ENCODE measurements around the gene EXOC3L2.
A peak's percentile ranks its signal among the peaks of the same experiment; 100 is the strongest.

The EXOC3L2 gene

DNA sequence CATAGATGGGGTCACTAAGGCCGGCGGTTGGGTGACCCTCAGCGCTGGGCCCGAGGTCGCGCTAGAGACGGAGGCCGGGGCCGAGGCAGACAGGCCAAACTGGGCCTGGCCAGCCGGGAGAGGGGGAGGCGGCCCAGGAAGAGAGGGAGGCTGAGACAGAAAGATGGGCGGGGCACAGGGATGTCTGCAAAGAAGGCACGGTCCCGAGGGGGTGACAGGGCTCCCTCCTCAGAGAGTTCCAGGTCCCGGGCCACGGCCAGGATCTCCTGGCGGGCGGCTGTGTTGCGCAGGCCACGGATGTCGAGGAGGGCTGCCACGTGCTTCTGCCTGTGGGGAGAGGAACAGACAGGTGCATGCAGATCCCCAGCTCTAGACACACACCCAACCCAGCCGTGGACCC is 32.2 kb downstream of the EXOC3L2 start:
- Mint-ChIP-seq H3K36me3 (ENCODE audit: low read depth) (no peaks in the 10 kb centered on the region), H3K9me3 (no peaks in the 10 kb centered on the region), H3K4me1 (peaks cover 20% of the 10 kb centered on the region), H3K4me3 (no peak overlapping the region), H3K27me3 (ENCODE audit: low read depth) (peaks cover 58% of the 10 kb centered on the region), H3K27ac (no peak overlapping the region)
- no peak for TF ChIP-seq CTCF (IDR thresholded peaks at IDR 0.05; ENCODE audit: unreplicated experiment in 3 of 3)

- H3K27ac Mint-ChIP-seq, result peak overlapping the region in 1 of 3 experiments; percentile 38
- peaks cover 46% of the 10 kb centered on the region for H3K27me3 Mint-ChIP-seq (ENCODE audit: low read depth)
- no peaks in the 10 kb centered on the region for H3K9me3 Mint-ChIP-seq
- peaks cover 17% of the 10 kb centered on the region for H3K4me1 Mint-ChIP-seq
- no peak for TF ChIP-seq CTCF (IDR thresholded peaks at IDR 0.05; ENCODE audit: unreplicated experiment in 3 of 3)
- H3K36me3 Mint-ChIP-seq (ENCODE audit: low read depth), result no peaks in the 10 kb centered on the region
- no peak overlapping the region for H3K4me3 Mint-ChIP-seq
These were observed 33.3 kb downstream of the EXOC3L2 start for GRCh38 chr19:45211751-45212381.

- Mint-ChIP-seq H3K4me1 (no peaks in the 10 kb centered on the region), H3K36me3 (ENCODE audit: low read depth) (no peaks in the 10 kb centered on the region), H3K9me3 (no peaks in the 10 kb centered on the region), H3K27ac (no peak overlapping the region), H3K27me3 (ENCODE audit: low read depth) (peaks cover 4% of the 10 kb centered on the region), H3K4me3 (no peak overlapping the region)
- TF ChIP-seq CTCF (IDR thresholded peaks at IDR 0.05; ENCODE audit: unreplicated experiment in 3 of 3), result no peak
These were observed 38.9 kb downstream of the EXOC3L2 start for GRCh38 chr19:45206328-45206727.

DNA sequence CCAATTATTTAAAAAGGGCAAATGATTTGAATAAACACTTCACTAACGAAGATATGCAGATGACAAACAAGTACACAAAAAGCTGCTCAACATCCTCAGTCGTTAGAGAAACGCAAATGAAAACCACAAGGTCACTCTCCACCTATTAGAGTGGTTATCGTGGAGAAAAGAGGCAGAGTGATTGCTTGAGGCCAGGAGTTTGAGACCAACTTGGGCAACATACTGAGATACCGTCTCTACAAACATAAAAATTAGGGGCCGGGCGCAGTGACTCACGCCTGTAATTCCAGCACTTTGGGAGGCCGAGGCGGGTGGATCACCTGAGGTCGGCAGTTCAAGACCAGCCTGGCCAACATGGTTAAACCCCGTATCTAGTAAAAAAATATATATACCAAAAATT is 39.4 kb downstream of the EXOC3L2 start:
- no peak for TF ChIP-seq CTCF (IDR thresholded peaks at IDR 0.05; ENCODE audit: unreplicated experiment in 3 of 3)
- Mint-ChIP-seq H3K27me3 (ENCODE audit: low read depth) (no peaks in the 10 kb centered on the region), H3K27ac (no peak overlapping the region), H3K4me3 (no peak overlapping the region), H3K9me3 (no peaks in the 10 kb centered on the region), H3K4me1 (no peaks in the 10 kb centered on the region), H3K36me3 (ENCODE audit: low read depth) (no peaks in the 10 kb centered on the region)

DNA sequence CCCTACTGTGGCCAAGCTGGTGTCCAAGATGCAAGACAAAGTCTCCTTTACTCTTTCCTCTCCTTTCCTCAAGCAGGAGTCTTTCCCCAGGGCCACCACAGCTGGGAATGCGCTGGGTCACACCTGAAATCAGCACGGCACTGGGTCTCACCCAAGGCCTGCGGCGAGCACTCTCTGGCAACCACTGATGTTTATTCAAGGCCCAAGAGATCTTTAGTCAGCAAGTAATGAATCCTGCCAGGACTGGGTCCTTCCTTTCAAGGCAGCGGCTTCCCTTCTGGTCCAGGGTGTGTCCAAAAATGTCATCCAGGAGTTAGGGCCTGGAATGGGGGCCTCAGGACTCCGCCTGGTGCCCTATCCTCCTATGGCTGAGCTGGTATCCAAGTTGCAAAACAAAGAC is 42.6 kb downstream of the EXOC3L2 start:
- H3K4me3 Mint-ChIP-seq, result no peak overlapping the region
- H3K36me3 Mint-ChIP-seq (ENCODE audit: low read depth), result no peaks in the 10 kb centered on the region
- no peak for TF ChIP-seq CTCF (IDR thresholded peaks at IDR 0.05; ENCODE audit: unreplicated experiment in 3 of 3)
- H3K27me3 Mint-ChIP-seq (ENCODE audit: low read depth), result peaks cover 4% of the 10 kb centered on the region
- no peaks in the 10 kb centered on the region for H3K9me3 Mint-ChIP-seq
- H3K27ac Mint-ChIP-seq, result no peak overlapping the region
- H3K4me1 Mint-ChIP-seq, result peaks cover 4% of the 10 kb centered on the region

DNA sequence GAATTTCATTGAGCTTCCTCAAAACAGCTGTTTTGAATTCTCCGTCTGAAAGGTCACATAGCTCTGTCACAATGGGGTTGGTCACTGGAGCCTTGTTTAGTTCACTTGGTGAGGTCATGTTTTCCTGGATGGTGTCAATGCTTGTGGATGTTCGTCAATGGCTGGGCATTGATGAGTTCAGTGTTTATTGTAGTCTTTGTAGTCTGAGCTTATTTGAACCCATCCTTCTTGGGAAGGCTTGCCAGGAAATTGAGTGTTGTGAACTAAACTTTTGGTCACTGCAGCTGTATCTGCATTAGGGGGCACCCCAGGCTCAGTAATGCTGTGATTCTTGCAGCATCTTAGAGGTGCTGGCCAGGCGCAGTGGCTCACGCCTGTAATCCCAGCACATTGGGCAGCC is 44.6 kb downstream of the EXOC3L2 start:
- peaks cover 7% of the 10 kb centered on the region for H3K27me3 Mint-ChIP-seq (ENCODE audit: low read depth)
- peak; percentile 48 to 68 (median 51) for TF ChIP-seq CTCF (IDR thresholded peaks at IDR 0.05; ENCODE audit: unreplicated experiment in 3 of 3)
- H3K27ac Mint-ChIP-seq, result peak overlapping the region in 1 of 3 experiments; percentile 18
- no peak overlapping the region for H3K4me3 Mint-ChIP-seq
- no peaks in the 10 kb centered on the region for H3K9me3 Mint-ChIP-seq
- H3K4me1 Mint-ChIP-seq, result peaks cover 4% of the 10 kb centered on the region
- no peaks in the 10 kb centered on the region for H3K36me3 Mint-ChIP-seq (ENCODE audit: low read depth)
